GM12872 (cell line): Measurements from ENCODE around the gene MGLL.

ENCODE experiments used
- TF ChIP-seq, protein P1 (sequence below): IDR thresholded peaks from 3 replicates; pipeline ENCODE4 v1.5.1; 2011; ENCODE audit warnings: low read depth, mild to moderate bottlenecking, low read length, moderate library complexity; ENCODE audit not compliant: insufficient read depth

MGLL gene

DNA sequence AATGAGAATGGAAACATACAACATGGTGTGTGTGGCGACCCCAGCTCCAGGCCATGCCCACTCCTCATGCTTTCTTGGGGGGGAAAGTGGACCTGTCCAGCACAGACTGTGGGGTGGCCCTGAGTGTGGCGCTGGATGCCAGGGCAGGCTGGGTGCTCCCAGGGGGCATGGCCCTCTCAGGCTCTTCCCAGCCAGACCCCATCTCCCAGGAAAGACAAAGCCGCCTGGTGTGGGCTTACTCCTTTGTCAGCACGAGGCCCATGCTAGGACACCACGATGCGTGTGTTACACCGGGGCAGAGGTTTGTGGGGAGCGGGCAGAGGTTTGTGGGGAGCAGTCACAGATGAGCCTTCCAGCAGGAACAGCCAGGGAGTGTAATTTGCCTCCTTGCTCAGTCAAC lies 81.1 kb downstream of the MGLL start:
- TF ChIP-seq, protein P1, sequence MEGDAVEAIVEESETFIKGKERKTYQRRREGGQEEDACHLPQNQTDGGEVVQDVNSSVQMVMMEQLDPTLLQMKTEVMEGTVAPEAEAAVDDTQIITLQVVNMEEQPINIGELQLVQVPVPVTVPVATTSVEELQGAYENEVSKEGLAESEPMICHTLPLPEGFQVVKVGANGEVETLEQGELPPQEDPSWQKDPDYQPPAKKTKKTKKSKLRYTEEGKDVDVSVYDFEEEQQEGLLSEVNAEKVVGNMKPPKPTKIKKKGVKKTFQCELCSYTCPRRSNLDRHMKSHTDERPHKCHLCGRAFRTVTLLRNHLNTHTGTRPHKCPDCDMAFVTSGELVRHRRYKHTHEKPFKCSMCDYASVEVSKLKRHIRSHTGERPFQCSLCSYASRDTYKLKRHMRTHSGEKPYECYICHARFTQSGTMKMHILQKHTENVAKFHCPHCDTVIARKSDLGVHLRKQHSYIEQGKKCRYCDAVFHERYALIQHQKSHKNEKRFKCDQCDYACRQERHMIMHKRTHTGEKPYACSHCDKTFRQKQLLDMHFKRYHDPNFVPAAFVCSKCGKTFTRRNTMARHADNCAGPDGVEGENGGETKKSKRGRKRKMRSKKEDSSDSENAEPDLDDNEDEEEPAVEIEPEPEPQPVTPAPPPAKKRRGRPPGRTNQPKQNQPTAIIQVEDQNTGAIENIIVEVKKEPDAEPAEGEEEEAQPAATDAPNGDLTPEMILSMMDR: no peak

DNA sequence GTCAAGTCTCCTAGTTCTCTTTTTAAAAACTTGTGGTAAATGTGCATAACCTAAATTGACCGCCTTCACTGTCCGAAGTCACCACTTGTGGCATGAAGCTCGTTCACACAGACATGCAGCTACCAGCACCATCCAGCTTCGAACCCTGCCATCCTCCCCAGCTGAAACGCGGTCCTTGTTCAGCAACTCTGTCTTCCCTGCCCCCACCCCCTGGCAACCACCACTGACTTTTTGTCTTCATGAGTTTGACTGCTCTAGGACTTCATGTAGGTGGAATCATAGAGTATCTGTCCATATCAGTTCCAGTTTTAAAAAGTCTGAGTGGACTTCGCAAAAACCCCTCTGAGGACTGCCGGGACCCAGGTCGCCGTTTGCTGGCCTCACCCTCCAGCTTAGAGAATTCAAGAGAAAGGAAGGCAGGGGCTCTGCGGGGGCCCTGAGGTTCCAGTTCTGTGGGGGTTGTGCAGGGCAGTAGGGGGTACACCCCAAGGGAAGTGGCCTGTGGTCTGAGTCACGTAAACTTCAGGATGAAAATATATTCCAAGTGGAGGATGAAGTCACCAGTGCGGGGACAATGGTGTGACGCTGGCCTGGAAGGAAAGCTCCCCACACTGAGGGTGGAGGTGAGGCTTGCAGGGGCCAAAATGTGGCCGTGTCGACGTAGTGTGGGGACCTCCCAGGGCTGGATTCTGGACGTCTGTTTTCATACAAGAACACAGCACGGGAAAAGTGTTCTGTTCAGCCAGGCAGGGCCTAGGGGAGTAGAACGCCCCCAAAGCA lies 82.0 kb downstream of the MGLL start:
- TF ChIP-seq, protein P1: no peak

DNA sequence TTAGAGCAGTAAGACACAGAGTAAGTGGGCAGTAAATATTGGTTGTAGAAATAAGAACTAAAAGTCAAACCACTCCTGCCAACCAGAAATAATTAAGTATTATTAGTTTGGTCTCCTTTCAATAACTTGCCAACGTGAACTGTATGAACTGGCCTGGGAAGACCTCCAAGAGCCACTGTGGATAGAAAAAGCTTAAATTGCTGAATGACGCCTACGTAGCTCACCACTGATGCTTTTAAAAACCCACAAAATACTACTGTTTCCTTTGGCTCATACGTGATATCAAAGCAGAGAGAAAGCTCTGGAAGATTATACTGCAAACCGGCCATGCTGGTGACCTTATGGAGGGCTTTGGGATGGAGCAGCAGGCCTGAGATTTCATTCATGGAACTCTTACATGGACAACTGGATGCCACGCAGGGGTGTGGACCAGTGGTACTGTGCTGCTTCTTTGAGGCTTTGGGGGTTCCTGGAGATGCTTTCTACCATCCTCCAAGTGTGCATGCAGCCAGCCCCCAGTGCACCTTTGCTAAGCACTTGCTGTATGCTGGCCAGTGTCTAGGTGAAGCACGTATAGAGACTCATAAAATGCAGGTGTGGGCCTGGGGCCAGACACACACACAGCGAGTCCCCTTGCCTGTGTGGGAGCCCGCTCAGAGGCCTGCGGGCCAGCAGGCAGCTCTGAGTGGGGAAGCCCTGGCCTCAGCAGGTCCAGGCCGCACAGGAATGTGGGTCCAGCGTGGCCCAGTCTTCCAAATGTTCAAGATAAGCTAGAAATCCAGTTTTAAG lies 82.8 kb downstream of the MGLL start:
- TF ChIP-seq, protein P1: no peak

DNA sequence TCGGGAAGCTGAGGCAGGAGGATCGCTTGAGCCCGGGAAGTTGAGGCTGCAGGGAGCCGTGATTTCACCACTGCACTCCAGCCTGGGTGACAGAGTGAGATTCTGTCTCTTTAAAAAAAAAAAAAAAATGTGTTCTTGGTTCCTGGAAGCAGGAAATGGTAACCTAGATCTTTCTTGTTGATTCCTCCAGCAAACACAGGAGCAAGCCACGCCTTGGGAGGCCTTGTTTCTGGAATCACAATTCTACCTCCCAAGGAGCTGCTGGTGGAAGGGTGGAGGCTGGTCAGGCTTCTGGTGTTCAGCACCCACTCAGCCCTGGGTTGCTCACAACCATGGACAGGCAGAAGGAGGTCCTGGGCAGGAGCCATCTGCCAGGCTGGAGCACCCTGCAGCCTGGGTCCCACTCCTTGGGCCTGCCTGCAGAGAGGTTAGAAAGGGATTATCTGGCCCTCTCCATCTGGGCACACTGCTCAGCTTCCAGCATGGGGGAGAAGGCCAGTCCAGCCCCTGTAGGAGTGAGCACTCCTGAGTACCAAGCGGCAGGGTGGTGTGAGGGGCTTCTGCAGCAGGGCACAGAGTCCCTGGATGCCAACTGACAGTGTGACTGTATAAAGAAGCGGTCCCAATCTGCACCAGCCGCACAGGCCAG lies 84.0 kb downstream of the MGLL start:
- TF ChIP-seq, protein P1: no peak

DNA sequence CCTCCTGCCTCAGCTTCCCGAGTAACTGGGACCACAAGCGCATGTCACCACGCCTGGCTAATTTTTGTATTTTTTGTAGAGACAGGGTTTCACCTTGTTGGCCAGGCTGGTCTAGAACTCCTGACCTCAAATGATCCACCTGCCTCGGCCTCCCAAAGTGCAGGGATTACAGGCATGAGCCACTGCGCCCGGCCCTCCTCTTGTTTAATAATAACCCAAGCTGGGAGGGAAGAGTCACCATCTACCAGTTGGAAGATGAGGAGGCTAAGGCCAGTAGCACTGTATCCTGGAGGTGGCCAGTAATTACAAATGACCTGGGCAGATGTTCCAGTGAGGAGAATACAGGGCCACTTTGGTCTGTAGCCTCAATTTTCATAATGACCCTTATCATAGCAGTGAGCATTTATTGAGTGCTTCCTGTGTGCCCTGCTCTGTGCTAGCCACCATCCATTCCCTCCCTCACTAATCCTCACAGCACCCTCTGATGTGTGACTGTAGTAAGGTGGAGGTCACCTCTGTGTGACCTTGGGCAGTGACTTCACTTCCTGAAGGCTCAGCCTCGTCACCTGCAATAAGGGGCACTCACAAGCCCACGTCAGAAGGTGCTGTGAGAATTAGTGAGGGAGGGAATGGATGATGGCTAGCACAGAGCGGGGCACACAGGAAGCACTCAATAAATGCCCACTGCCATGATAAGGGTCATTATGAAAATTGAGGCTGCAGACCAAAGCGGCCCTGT lies 85.3 kb downstream of the MGLL start:
- TF ChIP-seq, protein P1: no peak

DNA sequence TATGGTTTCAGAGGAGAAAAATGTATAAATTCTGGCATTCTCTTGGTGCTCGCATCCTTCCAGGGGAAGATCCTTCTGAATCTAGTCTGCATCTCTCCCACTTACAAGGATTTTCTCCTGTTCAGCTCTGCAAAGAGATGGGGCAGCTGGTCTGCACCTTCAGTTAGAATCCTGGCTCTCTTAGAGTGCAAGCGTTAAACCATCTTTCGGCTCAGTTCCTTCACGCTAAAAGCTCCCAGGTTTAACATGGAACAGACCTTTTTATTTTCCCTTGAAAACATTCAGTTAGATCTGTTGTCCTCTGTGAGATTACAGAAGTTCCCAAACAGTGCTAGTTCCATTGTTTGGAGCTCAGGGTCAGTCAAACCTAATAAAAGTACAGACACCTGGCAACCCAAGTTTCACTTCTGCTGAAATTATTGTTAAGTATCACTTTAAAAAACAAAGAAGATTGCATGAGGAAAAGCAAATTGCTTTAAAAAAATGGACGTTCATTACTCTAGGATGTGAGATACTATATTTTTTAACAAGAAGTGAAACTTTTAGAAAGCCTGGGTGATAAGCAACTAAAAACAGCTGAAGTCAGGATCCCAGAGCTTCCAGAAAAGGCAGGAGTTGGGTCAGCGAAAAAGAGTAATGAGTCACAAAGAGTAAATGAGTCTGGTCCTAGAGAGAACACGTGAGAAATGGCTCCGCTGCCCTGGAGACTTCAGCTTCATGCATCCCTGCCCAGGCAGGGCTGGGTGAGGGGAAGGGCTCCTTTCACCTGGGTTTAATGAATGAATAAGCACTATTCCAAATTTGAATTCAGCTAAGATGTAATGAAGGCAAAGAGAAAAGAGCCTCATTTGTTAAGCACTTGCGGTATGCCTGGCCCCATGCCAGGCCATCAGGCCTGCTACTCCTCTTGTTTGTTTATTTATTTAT lies 86.3 kb downstream of the MGLL start:
- TF ChIP-seq, protein P1: no peak
